ENCODE measurements around the gene NDUFC2.

DNA sequence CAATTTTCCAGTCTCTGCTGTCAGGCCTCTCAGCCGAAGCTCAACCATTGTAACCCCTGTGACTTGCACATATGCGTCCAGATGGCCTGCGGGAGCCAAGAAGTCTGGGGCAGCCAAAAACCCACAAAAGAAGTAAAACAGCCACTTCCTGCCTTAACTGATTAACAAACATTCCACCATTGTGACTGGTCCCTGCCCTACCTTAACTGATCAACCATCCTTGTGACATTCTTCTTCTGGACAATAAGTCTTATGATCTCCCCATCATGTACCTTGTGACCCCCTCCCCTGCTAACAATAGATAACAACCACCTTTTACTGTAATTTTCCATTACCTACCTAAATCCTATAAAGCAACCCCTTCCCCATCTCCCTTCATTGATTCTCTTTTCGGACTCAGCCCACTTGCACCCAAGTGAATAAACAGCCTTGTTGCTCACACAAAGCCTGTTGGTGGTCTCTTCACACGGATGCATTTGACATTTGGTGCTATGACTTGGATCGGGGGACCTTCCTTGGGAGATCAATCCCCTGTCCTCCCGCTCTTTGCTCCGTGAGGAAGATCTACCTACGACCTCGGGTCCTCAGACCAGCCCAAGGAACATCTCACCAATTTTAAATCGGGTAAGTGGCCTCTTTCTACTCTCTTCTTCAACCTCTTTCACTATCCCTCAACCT, 1.3 kb upstream of the NDUFC2 start:
- TF ChIP-seq CHD1 (IDR thresholded peaks at IDR 0.05; ENCODE audit: low read depth, low read length) (no peak), RAD21 (IDR thresholded peaks at IDR 0.05 in 1 of 2, conservative IDR thresholded peaks at IDR 0.05 in 1 of 2; ENCODE audit: low read depth in 2 of 2, low read length in 2 of 2) (no peak), POLR2A (IDR thresholded peaks at IDR 0.05; ENCODE audit: control extremely low read depth in 1 of 2, low read depth in 2 of 2, low read length in 2 of 2) (no peak), NRF1 (IDR thresholded peaks at IDR 0.05; ENCODE audit: low read depth, low read length) (no peak), JUND (IDR thresholded peaks at IDR 0.05; ENCODE audit: low read length) (no peak), SUZ12 (IDR thresholded peaks at IDR 0.05; ENCODE audit: low read length) (no peak), EZH2 (IDR thresholded peaks at IDR 0.05; ENCODE audit: low read depth, low read length, severe bottlenecking) (no peak), GABPA (IDR thresholded peaks at IDR 0.05; ENCODE audit: borderline replicate concordance, insufficient read depth, low read length) (no peak)
- TF ChIP-seq, protein P1, sequence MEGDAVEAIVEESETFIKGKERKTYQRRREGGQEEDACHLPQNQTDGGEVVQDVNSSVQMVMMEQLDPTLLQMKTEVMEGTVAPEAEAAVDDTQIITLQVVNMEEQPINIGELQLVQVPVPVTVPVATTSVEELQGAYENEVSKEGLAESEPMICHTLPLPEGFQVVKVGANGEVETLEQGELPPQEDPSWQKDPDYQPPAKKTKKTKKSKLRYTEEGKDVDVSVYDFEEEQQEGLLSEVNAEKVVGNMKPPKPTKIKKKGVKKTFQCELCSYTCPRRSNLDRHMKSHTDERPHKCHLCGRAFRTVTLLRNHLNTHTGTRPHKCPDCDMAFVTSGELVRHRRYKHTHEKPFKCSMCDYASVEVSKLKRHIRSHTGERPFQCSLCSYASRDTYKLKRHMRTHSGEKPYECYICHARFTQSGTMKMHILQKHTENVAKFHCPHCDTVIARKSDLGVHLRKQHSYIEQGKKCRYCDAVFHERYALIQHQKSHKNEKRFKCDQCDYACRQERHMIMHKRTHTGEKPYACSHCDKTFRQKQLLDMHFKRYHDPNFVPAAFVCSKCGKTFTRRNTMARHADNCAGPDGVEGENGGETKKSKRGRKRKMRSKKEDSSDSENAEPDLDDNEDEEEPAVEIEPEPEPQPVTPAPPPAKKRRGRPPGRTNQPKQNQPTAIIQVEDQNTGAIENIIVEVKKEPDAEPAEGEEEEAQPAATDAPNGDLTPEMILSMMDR (IDR thresholded peaks at IDR 0.05; ENCODE audit: control extremely low read depth in 1 of 3, insufficient read depth in 1 of 3, low read depth in 1 of 3, low read length in 3 of 3), result no peak

Measured in H1 (cell line).